Activated CD8-positive, alpha-beta T cell treated with anti-CD3 and anti-CD28 coated beads for 36 hours (primary cell): ENCODE results near the gene MGLL. TPM values are rescaled to one million over a fixed set of nuclear protein-coding genes. Genes with fewer than 3 reads are reported as not detected.

ENCODE experiments used
- ATAC-seq: fragments of 200-7000 bp; cut with Tn5 transposase; one replicate; pipeline ENCODE4 v1.10.0; 2021; ENCODE audit warnings: mild to moderate bottlenecking, moderate library complexity
- CTCF ChIA-PET: fragments of 350-600 bp; sonication (Branson Sonifier 250); formaldehyde crosslinking; loops from one replicate; lab custom pipeline; 2021; ENCODE audit warnings: antibody characterized with exemption; lab: Charles Lee
- POLR2A ChIA-PET: fragments of 350-600 bp; sonication (Branson Sonifier 250); formaldehyde crosslinking; loops from one replicate; lab custom pipeline; 2021; ENCODE audit warnings: antibody characterized with exemption; lab: Charles Lee
- DNase-seq: peaks from one replicate; pipeline ENCODE4 v3.0.0-alpha.2; 2020
- H3K27ac Mint-ChIP-seq: one replicate; pipeline ENCODE4 v1.8.0; 2021; ENCODE audit warnings: mild to moderate bottlenecking, mixed read lengths
- H3K27me3 Mint-ChIP-seq: one replicate; pipeline ENCODE4 v1.8.0; 2021; ENCODE audit warnings: mixed read lengths
- H3K36me3 Mint-ChIP-seq: one replicate; pipeline ENCODE4 v1.8.0; 2021; ENCODE audit warnings: low read depth, mixed read lengths
- H3K4me1 Mint-ChIP-seq: one replicate; pipeline ENCODE4 v1.8.0; 2021; ENCODE audit warnings: low read depth, mixed read lengths
- H3K4me3 Mint-ChIP-seq: one replicate; pipeline ENCODE4 v1.8.0; 2021; ENCODE audit warnings: mild to moderate bottlenecking, moderate library complexity, mixed read lengths
- H3K9me3 Mint-ChIP-seq: one replicate; pipeline ENCODE4 v1.8.0; 2021; ENCODE audit warnings: mixed read lengths
- CTCF ChIP-seq: fragments of 200-600 bp; IDR thresholded peaks from one replicate; pipeline ENCODE4 v1.8.0; 2022; ENCODE audit warnings: antibody characterized with exemption, mild to moderate bottlenecking
- intact Hi-C: fragments of 100-400 bp; cut with micrococcal nuclease; formaldehyde crosslinking; loops from one replicate; pipeline ENCODE4 v1.10.0; 2022
- total RNA-seq, 2 experiments: library from RNA; stranded (reverse); gene quantifications; one replicate each; pipeline ENCODE4 v1.2.3, GENCODE V29; 2021

Gene MGLL
- total RNA-seq, 2 experiments from 2014 or later = 1.1 to 3.1 TPM

GRCh38 chr3:127815641-127816605, 6.4 kb downstream of the MGLL start:
- Mint-ChIP-seq H3K9me3 (no peaks in the 10 kb centered on the region), H3K4me3 (no peak overlapping the region), H3K27me3 (peaks cover 11% of the 10 kb centered on the region), H3K4me1 (peaks cover 3% of the 10 kb centered on the region), H3K27ac (no peak overlapping the region), H3K36me3 (no peaks in the 10 kb centered on the region)
- POLR2A ChIA-PET = no interaction called here
- ATAC-seq (no peak), DNase-seq (no peak)
- CTCF ChIA-PET = no interaction called here
- no peak for TF ChIP-seq CTCF
- intact Hi-C loops = no loop called here

DNA sequence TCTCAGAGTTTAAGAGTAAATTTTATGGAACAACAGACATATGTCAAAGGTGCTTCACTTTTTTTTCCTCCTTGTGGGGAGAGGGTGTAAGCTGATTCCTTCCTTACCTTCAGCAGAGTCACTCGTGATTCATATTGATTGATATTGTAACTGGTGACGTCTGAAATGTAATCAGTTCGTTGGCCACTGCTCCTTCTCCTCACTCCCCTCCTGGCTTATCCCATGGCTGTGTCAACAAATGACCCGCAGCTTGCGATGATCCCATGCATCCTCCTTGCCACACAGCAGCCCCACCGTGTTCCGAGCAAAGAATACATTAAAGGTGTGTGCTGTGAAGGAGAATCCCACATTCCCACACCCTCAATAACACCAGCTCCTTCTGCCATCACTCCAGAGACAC, 7.3 kb downstream of the MGLL start:
- TF ChIP-seq CTCF = no peak
- H3K4me1 Mint-ChIP-seq = no peaks in the 10 kb centered on the region
- no peaks in the 10 kb centered on the region for H3K36me3 Mint-ChIP-seq
- no peaks in the 10 kb centered on the region for H3K9me3 Mint-ChIP-seq
- H3K27me3 Mint-ChIP-seq = peaks cover 3% of the 10 kb centered on the region
- H3K27ac Mint-ChIP-seq = no peak overlapping the region
- intact Hi-C loops = no loop called here
- ChIA-PET CTCF (no interaction called here), POLR2A (no interaction called here)
- no peak overlapping the region for H3K4me3 Mint-ChIP-seq
- no peak for ATAC-seq
- no peak for DNase-seq

- intact Hi-C loops = no loop called here
- ChIA-PET POLR2A (no interaction called here), CTCF (no interaction called here)
- DNase-seq = no peak
- Mint-ChIP-seq H3K27me3 (no peaks in the 10 kb centered on the region), H3K27ac (no peak overlapping the region), H3K4me1 (no peaks in the 10 kb centered on the region), H3K9me3 (no peaks in the 10 kb centered on the region), H3K36me3 (no peaks in the 10 kb centered on the region), H3K4me3 (no peak overlapping the region)
- no peak for ATAC-seq
- TF ChIP-seq CTCF = no peak
These were observed 8.0 kb downstream of the MGLL start for GRCh38 chr3:127814325-127814781.

DNA sequence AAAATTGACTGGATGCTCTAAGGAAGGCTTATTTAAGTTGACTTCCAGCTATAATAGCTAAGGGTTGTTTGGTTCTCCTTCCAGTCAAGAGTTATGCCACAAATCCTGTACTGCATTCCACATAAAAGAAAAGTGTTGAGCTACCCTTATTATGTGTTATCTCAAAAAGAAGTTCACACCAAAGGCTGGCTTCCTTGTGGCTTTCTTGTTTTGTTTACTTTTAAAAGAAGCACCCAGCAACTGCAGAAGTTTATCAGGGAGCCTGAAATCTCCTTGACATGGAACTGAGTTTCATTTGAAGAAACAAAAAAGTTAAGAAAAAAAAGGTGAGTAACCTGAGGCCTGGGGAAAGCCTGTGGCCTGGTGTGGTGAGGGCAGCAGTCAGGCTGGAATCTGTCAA, 10.2 kb downstream of the MGLL start:
- Mint-ChIP-seq H3K27me3 (no peaks in the 10 kb centered on the region), H3K27ac (no peak overlapping the region), H3K4me1 (peaks cover 3% of the 10 kb centered on the region), H3K9me3 (no peaks in the 10 kb centered on the region), H3K4me3 (no peak overlapping the region), H3K36me3 (no peaks in the 10 kb centered on the region)
- TF ChIP-seq CTCF = no peak
- intact Hi-C loops = no loop called here
- ATAC-seq (no peak), DNase-seq (no peak)
- ChIA-PET CTCF (no interaction called here), POLR2A (no interaction called here)

- H3K4me1 Mint-ChIP-seq = peaks cover 3% of the 10 kb centered on the region
- no peaks in the 10 kb centered on the region for H3K36me3 Mint-ChIP-seq
- DNase-seq (no peak), ATAC-seq (no peak)
- H3K27ac Mint-ChIP-seq = no peak overlapping the region
- intact Hi-C loops = no loop called here
- ChIA-PET POLR2A (no interaction called here), CTCF (interaction anchor here (1.3 kb wide), 1 partner anchor 9 kb away, joined by 3 read pairs; no protein-coding TSS in a partner anchor)
- no peak overlapping the region for H3K4me3 Mint-ChIP-seq
- TF ChIP-seq CTCF = no peak
- no peaks in the 10 kb centered on the region for H3K27me3 Mint-ChIP-seq
- H3K9me3 Mint-ChIP-seq = no peaks in the 10 kb centered on the region
These were observed 10.6 kb downstream of the MGLL start for GRCh38 chr3:127811717-127812116.
